KBM-7 (cell line): ENCODE results near the gene SYF2.
"Not testable (repeated sequence)": the region's sequence is repeated elsewhere in the genome, so short reads cannot be mapped to it uniquely, and the experiment has no call there.

Source experiments
- DNase-seq: peaks from one replicate; pipeline ENCODE4 v3.0.0-alpha.2; 2015
- in situ Hi-C: fragments of 300-500 bp; cut with MboI; formaldehyde crosslinking; loops from 2 replicates; pipeline ENCODE4 v1.14.3; 2020; ENCODE audit warnings: low sequenced_read_pairs, low pct_unique_long_range_greater_than_20kb, mixed read lengths

Gene SYF2

GRCh38 chr1:25232027-25232865, at the start of gene SYF2:
TSS of gene SYF2 (minus strand) at chr1:25232502. CDS start at chr1:25232467, 35 bp downstream.
- DNase-seq: peak; percentile 92
- in situ Hi-C loops: no loop called here

- DNase-seq, in situ Hi-C loops: not testable (repeated sequence)
Measured at GRCh38 chr1:25279693-25280111, 47.4 kb upstream of the SYF2 start.

DNA sequence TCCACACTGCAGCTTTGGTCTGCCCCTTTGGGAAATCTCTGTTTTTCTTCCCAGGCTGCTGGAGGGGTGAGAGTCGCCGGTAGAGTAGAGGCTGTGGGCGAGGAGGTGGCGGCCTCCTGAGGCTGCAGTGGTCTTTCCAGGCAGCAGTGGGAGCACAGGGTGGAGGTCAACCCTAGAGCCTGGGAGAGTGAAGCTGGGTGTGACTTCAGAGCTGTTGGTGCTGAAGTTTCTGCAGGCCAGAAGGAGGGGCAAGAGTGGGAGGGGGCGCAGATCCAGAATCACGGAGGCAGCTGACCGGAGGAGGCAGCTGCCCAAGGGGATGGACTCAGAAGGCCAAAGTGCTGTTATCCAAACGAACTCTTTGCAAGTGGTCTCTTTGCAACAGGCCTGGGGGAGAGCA, 46.5 kb upstream of the SYF2 start:
- DNase-seq, in situ Hi-C loops: not testable (repeated sequence)

- DNase-seq, in situ Hi-C loops: not testable (repeated sequence)
Measured at GRCh38 chr1:25278358-25278757, 46.1 kb upstream of the SYF2 start.

DNA sequence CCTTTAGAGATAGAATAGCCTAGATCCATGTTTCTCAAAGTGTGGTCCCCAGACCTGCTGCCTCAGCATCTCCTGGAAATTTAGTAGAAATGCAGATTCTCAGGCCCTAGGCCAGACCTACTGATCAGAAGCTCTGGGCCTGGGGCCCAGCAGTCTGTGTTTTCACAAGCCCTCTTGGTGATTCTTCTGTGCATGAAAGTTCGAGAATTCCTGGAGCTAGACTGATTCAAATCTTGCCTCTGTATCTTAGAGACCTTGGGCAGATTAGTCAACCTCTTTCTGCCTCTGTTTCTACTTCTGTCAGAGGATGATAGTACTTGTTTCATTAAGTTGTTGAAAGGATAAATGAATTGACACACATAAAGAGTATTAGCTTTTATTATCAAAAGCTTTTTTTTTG, 45.0 kb upstream of the SYF2 start:
- DNase-seq, in situ Hi-C loops: not testable (repeated sequence)

GRCh38 chr1:25275648-25276047, 43.3 kb upstream of the SYF2 start:
- in situ Hi-C loops, DNase-seq: not testable (repeated sequence)

GRCh38 chr1:25272238-25272637, 39.9 kb upstream of the SYF2 start, which contains the start of gene RHD:
TSS of gene RHD (plus strand) at chr1:25272509. CDS start at chr1:25272548, 39 bp downstream.
- in situ Hi-C loops, DNase-seq: not testable (repeated sequence)

GRCh38 chr1:25268143-25268760, 36.0 kb upstream of the SYF2 start:
- in situ Hi-C loops, DNase-seq: not testable (repeated sequence)

DNA sequence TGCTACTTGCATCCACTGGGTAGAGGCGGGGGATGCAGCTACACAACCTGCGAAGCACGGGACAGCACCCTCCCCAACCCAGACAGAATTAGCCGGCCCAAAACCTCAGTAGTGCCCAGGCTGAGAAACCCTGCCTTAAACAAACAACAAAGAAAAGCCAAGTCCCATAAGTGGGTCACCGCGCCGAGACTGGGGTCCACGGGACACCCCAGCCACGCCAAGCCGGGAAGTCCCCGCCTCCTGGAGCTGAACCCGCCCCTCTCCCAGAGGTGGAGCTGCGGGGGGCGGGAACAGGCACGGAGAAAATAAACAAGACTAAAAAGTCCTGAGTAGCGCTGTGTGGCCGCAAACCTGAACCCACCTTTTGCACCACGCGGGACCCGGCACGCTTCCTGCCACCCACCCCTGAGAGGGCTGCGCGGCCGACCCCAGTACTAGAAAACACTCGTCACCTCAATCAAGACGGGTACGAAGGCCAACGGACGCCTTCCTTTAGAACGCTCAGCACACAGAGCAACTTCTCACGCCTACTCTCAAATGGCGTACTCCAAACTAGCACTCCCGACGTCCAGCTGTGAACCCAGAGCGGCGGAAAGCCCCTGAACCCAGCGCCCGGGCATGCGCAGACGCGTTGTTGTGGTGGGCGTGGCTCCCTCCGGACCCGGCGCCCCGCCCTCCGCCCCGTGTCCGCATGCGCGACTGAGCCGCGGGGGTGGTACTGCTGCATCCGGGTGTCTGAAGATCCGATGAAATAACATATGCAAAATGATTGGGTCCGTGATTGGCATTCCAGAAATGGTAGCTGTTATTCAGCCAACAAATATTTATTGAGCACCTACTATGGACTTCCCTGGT, 35.2 kb upstream of the SYF2 start:
- DNase-seq: peak; percentile 85
- in situ Hi-C loops: not testable (repeated sequence)

GRCh38 chr1:25266554-25267287, 34.4 kb upstream of the SYF2 start:
- in situ Hi-C loops: not testable (repeated sequence)
- peak; percentile 39 for DNase-seq

DNA sequence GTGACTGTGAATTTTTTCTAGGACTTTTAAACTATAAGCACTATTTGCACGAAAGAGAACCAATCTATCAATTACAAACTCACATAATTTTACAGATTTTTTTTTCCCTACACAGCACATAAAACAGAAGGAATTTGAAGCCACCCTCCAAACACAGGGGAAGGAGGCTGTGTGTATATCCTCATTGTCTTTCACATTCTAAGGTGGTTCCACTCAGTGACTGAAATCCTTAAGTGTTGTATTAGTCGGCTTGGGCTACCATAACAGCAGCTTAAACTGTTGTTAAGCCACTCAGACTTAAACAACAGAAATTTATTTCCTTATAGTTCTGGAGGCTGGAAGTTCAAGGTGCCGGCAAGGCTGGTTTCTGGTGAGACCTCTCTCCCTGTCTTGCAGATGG, 28.0 kb upstream of the SYF2 start:
- DNase-seq, in situ Hi-C loops: not testable (repeated sequence)

DNA sequence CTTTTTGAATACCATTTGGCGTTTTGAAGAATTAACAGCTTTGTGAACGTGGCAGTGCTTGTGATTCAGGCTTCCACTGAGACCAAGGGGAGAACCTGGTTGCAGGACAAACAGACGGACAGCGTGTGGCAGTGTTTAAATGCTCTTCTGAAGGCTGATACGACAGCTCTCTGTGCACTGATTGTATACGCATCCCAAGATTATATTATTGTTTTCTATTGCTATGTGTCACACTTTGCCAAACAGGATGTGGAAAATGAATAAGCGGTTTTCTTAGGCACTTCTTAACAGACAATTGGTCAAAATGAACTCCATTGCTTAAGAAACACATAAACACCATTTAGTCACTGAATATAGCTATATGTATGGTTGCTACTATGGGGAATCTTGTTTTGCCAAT, 27.5 kb upstream of the SYF2 start:
- in situ Hi-C loops: not testable (repeated sequence)
- peak; percentile 29 for DNase-seq

- DNase-seq: no peak
- in situ Hi-C loops: no loop called here
Measured at GRCh38 chr1:25257196-25257595, 24.9 kb upstream of the SYF2 start.

- in situ Hi-C loops: no loop called here
- DNase-seq: no peak
Measured at GRCh38 chr1:25256578-25256965, 24.3 kb upstream of the SYF2 start.

- DNase-seq: no peak
- in situ Hi-C loops: no loop called here
Measured at GRCh38 chr1:25255706-25256577, 23.6 kb upstream of the SYF2 start.

GRCh38 chr1:25253911-25254310, 21.6 kb upstream of the SYF2 start:
- in situ Hi-C loops: no loop called here
- no peak for DNase-seq

DNA sequence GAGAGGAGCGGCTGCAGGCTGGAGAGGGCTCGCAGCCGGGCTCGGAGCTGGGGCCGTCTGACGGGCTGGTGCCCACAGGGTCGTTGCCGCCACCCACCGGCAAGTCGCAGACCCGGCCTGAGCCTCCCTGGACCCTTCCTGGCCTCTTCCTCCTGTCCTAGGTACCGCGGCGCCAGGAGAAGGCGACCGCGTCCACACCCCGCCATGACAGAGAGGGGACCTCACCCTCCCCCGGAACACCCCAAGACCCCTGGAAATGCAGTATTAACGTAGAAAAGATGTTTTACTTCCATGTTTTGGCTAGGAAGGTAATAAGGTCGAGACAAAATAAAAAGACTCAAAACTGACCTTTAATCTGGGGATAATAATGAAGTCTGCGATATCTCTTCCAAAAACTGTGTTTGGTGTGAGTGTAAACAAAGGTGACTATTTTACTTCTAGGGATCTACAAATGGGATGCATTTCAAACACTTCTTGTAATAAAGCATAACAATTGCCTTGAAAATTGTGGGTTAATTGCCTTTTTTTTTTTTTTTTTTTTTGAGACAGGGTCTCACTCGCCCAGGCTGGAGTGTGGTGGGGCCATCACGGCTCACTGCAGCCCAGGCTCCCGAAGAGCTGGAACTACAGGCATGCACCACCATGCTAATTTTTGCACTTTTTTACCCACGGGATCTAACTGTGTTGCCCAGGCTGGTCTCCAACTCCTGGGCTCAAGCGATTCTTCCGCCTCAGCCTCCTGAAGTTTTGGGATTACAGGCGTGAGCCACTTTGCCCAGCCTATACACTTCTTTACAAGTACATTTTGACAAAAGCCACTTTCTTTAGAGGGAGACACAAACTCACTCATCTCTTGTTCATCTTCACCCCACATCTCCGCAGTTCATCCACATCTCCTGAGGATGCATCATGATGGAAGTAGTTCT, 15.8 kb upstream of the SYF2 start:
- no peak for DNase-seq
- in situ Hi-C loops: no loop called here
